Hepatocyte (in vitro differentiated cells): ENCODE measurements around the gene GMCL1.

Experiments
- CTCF ChIP-seq: fragments of 200-600 bp; sonication (generic); IDR thresholded peaks from 2 replicates; pipeline ENCODE4 v1.5.1; 2016; ENCODE audit warnings: antibody characterized with exemption, mild to moderate bottlenecking; ENCODE audit not compliant: poor library complexity
- EZH2 ChIP-seq: fragments of 200-600 bp; sonication (generic); IDR thresholded peaks from 2 replicates; pipeline ENCODE4 v1.6.1; 2016; ENCODE audit warnings: antibody characterized with exemption, mild to moderate bottlenecking, borderline replicate concordance

GRCh38 chr2:69797836-69798289 lies 31.6 kb upstream of the GMCL1 start:
- no peak for TF ChIP-seq CTCF
- no peak for TF ChIP-seq EZH2
